ENCODE data around the gene SSBP3. TPM values are rescaled to one million over a fixed set of nuclear protein-coding genes. Genes with fewer than 3 reads are reported as not detected.

SSBP3 gene
- total RNA-seq, 1 experiment from 2014 or later: 26.5 TPM

DNA sequence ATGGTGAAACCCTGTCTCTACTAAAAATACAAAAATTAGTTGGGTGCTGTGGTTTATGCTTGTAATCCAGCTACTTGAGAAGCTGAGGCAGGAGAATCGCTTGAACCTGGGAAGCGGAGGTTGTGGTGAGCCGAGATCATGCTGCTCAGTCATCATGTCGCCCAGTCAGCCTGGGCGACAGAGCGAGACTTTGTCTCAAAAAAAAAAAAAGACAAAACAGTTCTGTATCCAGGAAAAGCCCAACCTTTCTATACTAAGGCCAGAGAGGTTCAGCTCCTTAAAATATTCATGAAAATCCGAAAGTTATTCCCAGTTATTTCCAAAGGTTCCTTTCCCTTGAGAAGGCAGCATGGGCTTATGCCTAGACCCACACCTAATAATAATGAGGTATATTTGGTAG, 202.0 kb downstream of the SSBP3 start:
- H3K36me3 ChIP-seq (ENCODE audit: low read depth): 0 out of 2 replicates have a peak, but pooled peaks cover 3% of the 10 kb centered on the region
- CTCF ChIA-PET: no interaction called here
- H4K20me1 ChIP-seq (ENCODE audit: insufficient read depth): no peaks in the 10 kb centered on the region
- POLR2A ChIA-PET (ENCODE audit: unreplicated experiment): no interaction called here
- H3K4me3 ChIP-seq: no peak overlapping the region
- BruUV-seq (replicated peaks): no TSS peak
- no peaks in the 10 kb centered on the region for H3K9me3 ChIP-seq (ENCODE audit: insufficient read depth, low read depth)
- TF ChIP-seq EZH2 (IDR thresholded peaks at IDR 0.05; ENCODE audit: low read depth) (no peak), CTCF (conservative IDR thresholded peaks at IDR 0.05) (no peak)
- H3K9me2 ChIP-seq (ENCODE audit: insufficient read depth): no peaks in the 10 kb centered on the region
- H2AFZ ChIP-seq: no peak overlapping the region
- H3K27me3 ChIP-seq (ENCODE audit: insufficient read depth, low read depth): no peaks in the 10 kb centered on the region
- H3K79me2 ChIP-seq (ENCODE audit: low read depth): peaks cover 32% of the 10 kb centered on the region
- peaks cover 11% of the 10 kb centered on the region for H3K4me1 ChIP-seq (replicated peaks; ENCODE audit: insufficient read depth)
- H3K4me2 ChIP-seq: no peak overlapping the region
- H3F3A ChIP-seq (ENCODE audit: insufficient read depth, low read depth): peaks cover 3% of the 10 kb centered on the region; the same call in 1 of the 2 replicates
- intact Hi-C loops (cut with micrococcal nuclease; ENCODE audit: unreplicated experiment): loop anchor here (5.0 kb wide), 1 partner anchor 283 kb away; no protein-coding TSS in a partner anchor
- DNase-seq: no peak
- no peak overlapping the region for H3K27ac ChIP-seq

DNA sequence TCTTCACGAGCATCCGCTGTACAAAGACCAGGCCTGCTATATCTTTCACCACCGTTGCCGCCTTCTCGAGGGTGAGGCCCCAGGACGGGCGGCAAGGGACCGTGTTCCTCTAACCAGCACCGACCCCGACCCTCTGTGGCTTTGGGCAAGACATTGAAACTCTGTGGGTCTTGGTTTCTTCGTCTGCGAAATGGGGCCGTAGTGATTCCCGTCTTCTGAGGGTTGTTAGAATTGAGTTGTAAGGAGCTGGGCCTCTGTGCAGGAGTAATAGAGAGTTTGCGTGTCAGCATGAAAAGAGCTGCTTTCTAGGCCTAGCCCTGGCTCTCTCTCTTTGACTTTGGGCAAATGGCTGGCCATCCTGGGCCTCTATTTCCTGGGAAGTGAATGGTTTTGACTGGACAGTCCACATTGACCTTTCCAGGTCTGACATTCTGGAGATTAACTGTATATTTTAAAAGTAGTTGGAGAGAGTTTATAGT, 205.6 kb downstream of the SSBP3 start:
- peak overlapping the region; percentile 100 for H3K4me2 ChIP-seq
- no peak for DNase-seq
- TF ChIP-seq CTCF (conservative IDR thresholded peaks at IDR 0.05) (no peak), EZH2 (IDR thresholded peaks at IDR 0.05; ENCODE audit: low read depth) (no peak)
- no peaks in the 10 kb centered on the region for H4K20me1 ChIP-seq (ENCODE audit: insufficient read depth)
- H3K27me3 ChIP-seq (ENCODE audit: insufficient read depth, low read depth): no peaks in the 10 kb centered on the region
- no peaks in the 10 kb centered on the region for H3K36me3 ChIP-seq (ENCODE audit: low read depth)
- H2AFZ ChIP-seq: peak overlapping the region; percentile 94
- ChIA-PET CTCF (no interaction called here), POLR2A (ENCODE audit: unreplicated experiment) (interaction anchor here (0.6 kb wide), 1 partner anchor 12 kb away, joined by 5 read pairs; no protein-coding TSS in a partner anchor)
- H3K27ac ChIP-seq: no peak overlapping the region
- H3K9me3 ChIP-seq (ENCODE audit: insufficient read depth, low read depth): no peaks in the 10 kb centered on the region
- H3K4me3 ChIP-seq: peak overlapping the region; percentile 98
- H3K9me2 ChIP-seq (ENCODE audit: insufficient read depth): no peaks in the 10 kb centered on the region
- peaks cover 32% of the 10 kb centered on the region for H3K79me2 ChIP-seq (ENCODE audit: low read depth)
- TSS peak; percentile 62 for BruUV-seq (replicated peaks)
- H3K4me1 ChIP-seq (replicated peaks; ENCODE audit: insufficient read depth): peaks cover 18% of the 10 kb centered on the region
- intact Hi-C loops (cut with micrococcal nuclease; ENCODE audit: unreplicated experiment): loop anchor here (5.0 kb wide), 1 partner anchor 287 kb away; no protein-coding TSS in a partner anchor
- peaks cover 9% of the 10 kb centered on the region; the same call in 1 of the 2 replicates for H3F3A ChIP-seq (ENCODE audit: insufficient read depth, low read depth)

- DNase-seq: peak; percentile 93 to 94
- BruUV-seq (replicated peaks): no TSS peak
- Histone ChIP-seq H3F3A (ENCODE audit: insufficient read depth, low read depth) (peaks cover 9% of the 10 kb centered on the region; the same call in 1 of the 2 replicates), H3K27ac (no peak within 1 kb of the TSS), H3K4me3 (peak within 1 kb of the TSS; percentile 98), H2AFZ (peak within 1 kb of the TSS; percentile 94), H3K27me3 (ENCODE audit: insufficient read depth, low read depth) (no peaks in the 10 kb centered on the region), H3K79me2 (ENCODE audit: low read depth) (peaks cover 32% of the 10 kb centered on the region), H4K20me1 (ENCODE audit: insufficient read depth) (no peaks in the 10 kb centered on the region), H3K4me1 (replicated peaks; ENCODE audit: insufficient read depth) (peaks cover 18% of the 10 kb centered on the region), H3K36me3 (ENCODE audit: low read depth) (no peaks in the 10 kb centered on the region), H3K9me3 (ENCODE audit: insufficient read depth, low read depth) (no peaks in the 10 kb centered on the region), H3K4me2 (peak within 1 kb of the TSS; percentile 100), H3K9me2 (ENCODE audit: insufficient read depth) (no peaks in the 10 kb centered on the region)
- no peak for TF ChIP-seq EZH2 (IDR thresholded peaks at IDR 0.05; ENCODE audit: low read depth)
- no peak for TF ChIP-seq CTCF (conservative IDR thresholded peaks at IDR 0.05)
- POLR2A ChIA-PET (ENCODE audit: unreplicated experiment): interaction anchor here (0.5 to 0.6 kb wide), 4 partner anchors 11 to 1047 kb away, joined by 3 to 11 read pairs (median 6); no protein-coding TSS in a partner anchor
- intact Hi-C loops (cut with micrococcal nuclease; ENCODE audit: unreplicated experiment): loop anchor here (1.0 to 5.0 kb wide), 2 partner anchors 79 to 287 kb away; no protein-coding TSS in a partner anchor
- CTCF ChIA-PET: interaction anchor here (0.8 kb wide), 1 partner anchor 82 kb away, joined by 3 read pairs; no protein-coding TSS in a partner anchor
These were observed 206.3 kb downstream of the SSBP3 start, which contains the start of the genes CYB5RL and MRPL37 for GRCh38 chr1:54199765-54200518. TSS of gene CYB5RL (minus strand) at chr1:54200030. CDS start at chr1:54195616, 4,414 bp downstream. TSS of gene MRPL37 (plus strand) at chr1:54200167. CDS start at chr1:54200244, 77 bp downstream.
